Inferior parietal cortex (tissue), 1 donor: ENCODE results near the gene P2RX7.

Source experiments
- DNase-seq: peaks from one replicate; pipeline ENCODE4 v3.0.0-alpha.2; 2016; ENCODE audit errors: extremely low spot score

P2RX7 gene

DNA sequence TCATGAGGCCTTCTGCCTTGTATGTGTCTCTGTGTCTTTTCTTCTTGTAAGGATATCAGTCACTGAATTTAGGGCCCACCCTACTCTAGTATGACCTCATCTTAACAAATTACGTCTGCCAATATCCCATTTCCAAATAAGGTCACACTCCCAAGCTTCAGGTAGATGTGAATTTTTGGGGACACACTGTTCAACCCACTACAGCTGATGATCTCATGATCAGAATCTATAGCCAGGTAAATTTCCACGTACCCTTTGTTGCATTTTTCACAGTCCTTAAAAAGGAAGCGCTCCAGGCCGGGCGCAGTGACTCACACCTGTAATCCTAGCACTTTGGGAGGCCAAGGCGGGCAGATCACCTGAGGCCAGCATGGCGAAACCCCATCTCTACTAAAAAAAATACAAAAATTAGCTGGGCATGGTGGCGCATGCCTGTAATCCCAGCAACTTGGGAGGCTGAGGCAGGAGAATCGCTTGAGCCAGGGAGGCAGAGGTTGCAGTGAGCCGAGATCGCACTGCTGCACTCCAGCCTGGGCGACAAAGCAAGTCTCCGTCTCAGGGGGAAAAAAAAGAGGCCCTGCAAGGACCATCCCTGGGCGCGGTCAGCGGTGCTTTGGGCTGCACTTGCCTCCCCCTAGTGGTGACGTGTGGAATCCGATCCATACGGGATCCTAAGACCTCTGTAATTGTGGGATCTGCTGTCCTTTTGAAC lies 97.3 kb downstream of the P2RX7 start:
- DNase-seq: peak; percentile 84

DNA sequence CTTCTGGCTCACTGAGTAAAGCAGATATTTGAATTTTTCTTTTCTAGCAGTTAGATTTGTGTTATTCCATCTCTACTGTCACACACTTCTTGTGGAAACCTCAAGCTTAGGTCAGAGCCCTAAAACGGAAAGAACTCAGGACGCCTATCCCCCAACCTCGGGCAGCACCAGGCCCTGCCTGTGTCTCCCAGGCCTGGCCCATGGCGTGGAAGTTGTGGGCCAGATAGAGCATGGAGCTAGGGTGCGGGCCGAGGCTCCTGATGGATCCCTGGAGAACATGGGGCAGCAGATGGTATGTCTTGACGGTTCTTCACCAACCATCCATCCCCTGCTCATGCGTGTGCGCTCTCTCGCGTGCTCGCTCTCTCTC lies 97.8 kb downstream of the P2RX7 start:
- no peak for DNase-seq

DNA sequence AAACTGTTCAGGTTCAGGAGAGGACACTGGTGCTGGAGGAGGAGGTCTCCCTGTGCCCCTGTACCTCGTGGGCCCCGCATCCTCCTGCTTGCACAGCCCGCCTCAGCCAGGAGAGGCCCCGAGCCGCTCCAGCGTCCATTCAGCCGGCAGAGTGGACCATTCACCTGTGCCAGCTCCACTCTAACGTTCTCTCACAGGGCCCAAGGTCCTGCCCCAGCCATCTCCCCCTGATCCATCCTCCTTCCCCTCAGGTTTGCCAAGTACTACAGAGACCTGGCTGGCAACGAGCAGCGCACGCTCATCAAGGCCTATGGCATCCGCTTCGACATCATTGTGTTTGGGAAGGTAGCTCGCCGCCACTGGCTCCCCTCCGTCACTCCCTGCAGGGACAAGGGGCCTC lies 99.5 kb downstream of the P2RX7 start:
- no peak for DNase-seq

DNA sequence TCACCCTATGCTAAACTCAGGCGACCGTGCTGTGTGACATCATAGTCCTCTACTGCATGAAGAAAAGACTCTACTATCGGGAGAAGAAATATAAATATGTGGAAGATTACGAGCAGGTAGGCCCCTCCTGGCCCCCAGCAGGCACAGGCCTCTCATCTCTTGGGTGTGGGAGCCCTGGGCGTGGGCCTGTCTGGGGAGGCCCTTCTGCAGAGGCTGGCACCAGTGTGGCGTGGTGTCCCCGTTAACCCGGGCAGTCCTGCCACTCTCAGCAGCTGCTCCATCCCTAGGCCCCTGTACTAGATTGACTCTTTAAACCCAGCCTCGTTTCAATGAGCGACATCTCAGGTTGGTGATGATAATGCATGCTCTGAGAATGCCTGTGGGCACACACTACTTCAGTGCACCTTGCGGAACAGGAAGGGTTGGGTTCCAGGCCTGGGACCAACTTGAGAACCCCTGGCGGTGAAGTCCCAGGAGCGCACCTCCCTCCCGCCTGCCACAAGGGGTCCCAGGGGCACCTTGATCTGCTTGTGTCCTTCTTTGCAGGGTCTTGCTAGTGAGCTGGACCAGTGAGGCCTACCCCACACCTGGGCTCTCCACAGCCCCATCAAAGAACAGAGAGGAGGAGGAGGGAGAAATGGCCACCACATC lies 100.4 kb downstream of the P2RX7 start:
- no peak for DNase-seq

DNA sequence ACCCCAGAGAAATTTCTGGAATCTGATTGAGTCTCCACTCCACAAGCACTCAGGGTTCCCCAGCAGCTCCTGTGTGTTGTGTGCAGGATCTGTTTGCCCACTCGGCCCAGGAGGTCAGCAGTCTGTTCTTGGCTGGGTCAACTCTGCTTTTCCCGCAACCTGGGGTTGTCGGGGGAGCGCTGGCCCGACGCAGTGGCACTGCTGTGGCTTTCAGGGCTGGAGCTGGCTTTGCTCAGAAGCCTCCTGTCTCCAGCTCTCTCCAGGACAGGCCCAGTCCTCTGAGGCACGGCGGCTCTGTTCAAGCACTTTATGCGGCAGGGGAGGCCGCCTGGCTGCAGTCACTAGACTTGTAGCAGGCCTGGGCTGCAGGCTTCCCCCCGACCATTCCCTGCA lies 100.9 kb downstream of the P2RX7 start:
- DNase-seq: no peak

DNA sequence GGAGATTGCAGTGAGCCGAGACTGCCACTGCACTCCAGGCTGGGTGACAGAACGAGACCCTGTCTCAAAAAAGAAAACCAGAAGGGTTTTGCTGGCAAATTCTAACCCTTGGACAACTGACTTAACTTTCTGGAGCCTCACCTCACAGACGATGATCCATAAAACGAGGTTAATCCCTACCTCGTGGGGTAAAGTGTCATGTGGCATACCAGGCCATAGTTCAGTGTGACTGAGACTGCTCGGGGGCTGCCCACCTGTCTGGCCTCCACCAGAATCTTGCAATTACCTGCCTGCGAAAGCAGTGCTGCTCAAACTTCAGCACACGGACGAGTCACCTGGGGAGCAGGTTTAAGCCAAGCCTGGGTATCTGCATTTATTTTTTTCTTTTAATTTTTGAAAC lies 104.1 kb downstream of the P2RX7 start:
- DNase-seq: no peak

DNA sequence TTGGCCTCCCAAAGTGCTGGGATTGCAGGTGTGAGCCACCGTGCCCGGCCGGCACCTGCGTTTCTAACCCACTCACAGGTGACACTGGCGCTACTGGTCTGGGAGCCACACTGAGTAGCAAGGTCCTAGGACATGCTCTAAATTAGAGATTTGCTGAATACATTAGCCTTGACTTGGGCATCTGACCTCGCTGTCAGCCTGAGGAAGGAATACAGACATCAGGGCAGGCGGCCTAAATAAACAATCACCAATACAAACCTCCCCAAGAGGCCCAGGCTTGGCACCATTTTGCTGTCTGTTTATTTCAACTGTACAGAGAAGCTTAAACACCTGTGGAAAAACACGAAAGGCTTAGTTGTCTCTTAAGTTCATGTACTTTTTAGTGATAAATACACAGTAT lies 104.7 kb downstream of the P2RX7 start:
- no peak for DNase-seq
